ENCODE data around the gene LAMB4.

LAMB4 gene

DNA sequence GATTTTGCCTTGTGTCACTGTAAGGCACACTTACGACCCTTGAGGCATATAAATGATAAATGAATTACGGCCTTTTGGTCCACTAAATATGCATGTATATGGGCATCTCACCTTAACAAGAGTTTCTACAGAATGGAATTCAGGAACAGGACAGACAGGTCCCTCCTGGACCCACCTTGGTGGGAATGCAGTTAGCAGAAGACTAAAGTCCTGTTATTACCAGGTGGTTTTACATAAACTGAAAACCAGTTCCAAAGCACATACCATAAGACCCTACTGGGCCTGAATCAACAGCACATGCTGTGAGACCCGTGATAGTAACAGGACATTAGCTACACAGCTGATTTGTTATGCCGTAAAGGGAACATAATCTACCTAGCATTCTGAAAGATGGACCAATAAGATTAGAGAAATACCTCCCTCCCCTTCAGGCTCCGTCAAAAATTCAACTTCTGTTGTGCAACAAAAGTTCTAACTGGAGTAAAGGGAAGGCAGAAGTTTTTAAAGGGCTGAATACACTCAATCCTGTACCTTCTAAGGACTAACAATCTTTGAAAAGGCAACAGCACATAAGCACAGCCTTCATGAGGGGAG is 151.2 kb downstream of the LAMB4 start:
- H3K36me3 ChIP-seq (ENCODE audit: insufficient read depth, low read depth, low read length) = peaks cover 59% of the 10 kb centered on the region

DNA sequence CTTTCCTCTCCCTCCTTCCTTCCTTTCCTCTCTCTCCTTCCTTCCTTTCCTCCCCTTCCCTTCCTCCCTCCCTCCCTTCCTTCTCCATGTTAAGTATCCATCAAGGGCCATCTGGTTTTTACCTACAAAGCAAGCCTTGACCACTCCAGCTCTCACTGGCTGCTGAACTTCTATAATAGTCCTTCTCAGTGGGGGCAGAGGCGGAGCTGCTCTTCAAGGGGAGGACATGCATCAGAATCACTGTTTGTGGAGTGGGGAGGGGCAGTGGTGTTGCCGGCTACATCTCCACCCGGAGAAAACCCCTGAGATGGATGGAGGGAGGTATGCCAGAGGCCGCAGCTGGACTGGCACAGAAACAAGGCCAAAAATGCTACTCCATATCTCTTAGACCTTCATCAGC is 153.1 kb downstream of the LAMB4 start:
- H3K36me3 ChIP-seq (ENCODE audit: insufficient read depth, low read depth, low read length) = peaks cover 71% of the 10 kb centered on the region
- H3K9me3 ChIP-seq (ENCODE audit: insufficient read depth, low read depth, low read length) = no peaks in the 10 kb centered on the region
- H3K9ac ChIP-seq (ENCODE audit: low read depth, low read length) = no peak overlapping the region
- H3K4me1 ChIP-seq (ENCODE audit: insufficient read depth, low read length) = peaks cover 7% of the 10 kb centered on the region; the same call in 1 of the 2 replicates
- no peak overlapping the region for H3K4me3 ChIP-seq (ENCODE audit: low read length)
- no peaks in the 10 kb centered on the region for H3K27me3 ChIP-seq (ENCODE audit: insufficient read depth, low read length)
- H3K27ac ChIP-seq (ENCODE audit: low read length) = no peak overlapping the region

More for the DNA sequence above, 151.2 kb downstream of the LAMB4 start:
- Histone ChIP-seq H3K4me1 (ENCODE audit: insufficient read depth, low read length) (peaks cover 7% of the 10 kb centered on the region; the same call in 1 of the 2 replicates), H3K27ac (ENCODE audit: low read length) (no peak overlapping the region), H3K27me3 (ENCODE audit: insufficient read depth, low read length) (no peaks in the 10 kb centered on the region), H3K4me3 (ENCODE audit: low read length) (no peak overlapping the region), H3K9ac (ENCODE audit: low read depth, low read length) (no peak overlapping the region), H3K9me3 (ENCODE audit: insufficient read depth, low read depth, low read length) (no peaks in the 10 kb centered on the region)

DNA sequence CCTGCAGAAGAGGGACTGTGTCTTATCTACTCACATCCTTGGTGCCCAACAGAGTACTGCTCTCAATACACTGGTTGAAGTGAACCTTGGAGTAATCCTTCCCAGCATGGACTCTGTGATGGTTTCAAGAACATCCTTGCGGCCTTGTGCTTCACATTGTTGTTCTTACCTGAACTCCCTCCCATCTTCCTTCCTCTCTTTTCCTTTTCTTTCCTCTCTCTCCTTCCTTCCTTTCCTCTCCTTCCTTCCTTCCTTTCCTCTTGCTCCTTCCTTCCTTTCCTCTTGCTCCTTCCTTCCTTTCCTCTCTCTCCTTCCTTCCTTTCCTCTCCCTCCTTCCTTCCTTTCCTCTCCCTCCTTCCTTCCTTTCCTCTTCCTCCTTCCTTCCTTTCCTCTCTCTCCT is 153.5 kb downstream of the LAMB4 start:
- Histone ChIP-seq H3K36me3 (ENCODE audit: insufficient read depth, low read depth, low read length) (peaks cover 76% of the 10 kb centered on the region), H3K4me1 (ENCODE audit: insufficient read depth, low read length) (peaks cover 7% of the 10 kb centered on the region; the same call in 1 of the 2 replicates)

DNA sequence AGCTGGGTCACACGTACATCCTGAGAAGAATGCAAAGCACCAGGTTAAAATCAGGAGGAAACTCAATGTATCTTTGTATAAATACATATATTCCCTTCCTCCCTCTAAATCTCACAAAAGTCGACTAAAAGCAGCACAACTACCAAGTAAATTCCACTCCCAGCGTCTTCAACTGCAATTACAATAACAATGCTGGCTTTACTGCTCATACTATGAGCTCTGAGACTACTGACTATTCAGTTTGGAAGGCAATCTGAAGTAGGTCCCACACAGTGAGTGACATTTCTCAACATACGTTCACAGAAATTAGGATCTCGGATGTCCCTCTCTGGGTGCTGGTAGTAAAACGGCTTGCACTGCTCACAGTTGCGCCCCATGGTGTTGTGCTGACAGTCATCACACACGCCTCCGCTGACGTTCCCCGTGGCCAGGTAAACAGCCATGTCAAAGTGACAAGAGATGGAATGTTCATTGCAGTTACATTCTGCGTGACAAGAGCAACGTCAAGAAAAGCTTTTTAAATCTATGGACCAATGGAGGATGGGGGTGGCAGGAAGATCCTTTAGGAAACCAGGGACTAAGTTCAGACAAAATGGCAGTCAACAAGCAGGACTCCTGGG is 154.7 kb downstream of the LAMB4 start:
- Histone ChIP-seq H3K4me1 (ENCODE audit: insufficient read depth, low read length) (peaks cover 7% of the 10 kb centered on the region; the same call in 1 of the 2 replicates), H3K9me3 (ENCODE audit: insufficient read depth, low read depth, low read length) (no peaks in the 10 kb centered on the region), H3K9ac (ENCODE audit: low read depth, low read length) (no peak overlapping the region), H3K27me3 (ENCODE audit: insufficient read depth, low read length) (no peaks in the 10 kb centered on the region), H3K36me3 (ENCODE audit: insufficient read depth, low read depth, low read length) (peaks cover 78% of the 10 kb centered on the region), H3K27ac (ENCODE audit: low read length) (no peak overlapping the region), H3K4me3 (ENCODE audit: low read length) (no peak overlapping the region)

More for the DNA sequence above, 153.5 kb downstream of the LAMB4 start:
- Histone ChIP-seq H3K27ac (ENCODE audit: low read length) (no peak overlapping the region), H3K9me3 (ENCODE audit: insufficient read depth, low read depth, low read length) (no peaks in the 10 kb centered on the region), H3K4me3 (ENCODE audit: low read length) (no peak overlapping the region), H3K27me3 (ENCODE audit: insufficient read depth, low read length) (no peaks in the 10 kb centered on the region), H3K9ac (ENCODE audit: low read depth, low read length) (no peak overlapping the region)

DNA sequence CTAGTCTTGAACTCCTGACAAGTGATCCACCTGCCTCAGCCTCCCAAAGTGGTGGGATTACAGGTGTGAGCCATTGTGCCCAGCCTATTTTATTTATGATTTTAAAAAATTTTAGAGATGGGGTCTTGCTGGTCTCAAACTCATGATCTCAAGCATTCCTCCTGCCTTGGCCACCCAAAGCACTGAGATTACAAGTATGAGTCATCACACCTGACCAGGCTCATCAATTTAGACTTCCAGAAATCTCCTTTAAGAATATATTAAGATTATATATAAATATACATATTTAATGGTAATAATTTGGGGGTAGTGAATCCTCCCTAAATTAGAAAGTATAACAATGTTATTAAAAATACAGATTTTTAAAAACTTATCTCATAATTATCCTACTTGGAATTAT is 156.3 kb downstream of the LAMB4 start:
- peaks cover 70% of the 10 kb centered on the region for H3K36me3 ChIP-seq (ENCODE audit: insufficient read depth, low read depth, low read length)
- no peak overlapping the region for H3K9ac ChIP-seq (ENCODE audit: low read depth, low read length)
- peaks cover 7% of the 10 kb centered on the region; the same call in 1 of the 2 replicates for H3K4me1 ChIP-seq (ENCODE audit: insufficient read depth, low read length)
- no peaks in the 10 kb centered on the region for H3K9me3 ChIP-seq (ENCODE audit: insufficient read depth, low read depth, low read length)
- H3K4me3 ChIP-seq (ENCODE audit: low read length) = no peak overlapping the region
- H3K27me3 ChIP-seq (ENCODE audit: insufficient read depth, low read length) = no peaks in the 10 kb centered on the region
- H3K27ac ChIP-seq (ENCODE audit: low read length) = no peak overlapping the region

Measured in iPS-20b (cell line).